Karpas-422 (cell line): ENCODE results near the gene PACS1. TPM values are rescaled to one million over a fixed set of nuclear protein-coding genes. Genes with fewer than 3 reads are reported as not detected.
"Not testable (repeated sequence)": the region's sequence is repeated elsewhere in the genome, so short reads cannot be mapped to it uniquely, and the experiment has no call there.

Experiments
- DNase-seq: peaks from one replicate; pipeline ENCODE4 v3.0.0-alpha.2; 2015
- H2AFZ ChIP-seq: fragments of 200-600 bp; sonication (generic); 2 replicates; pipeline ENCODE4 v1.6.1; 2014; ENCODE audit warnings: antibody characterized with exemption, low read length, mixed read lengths
- H3K27ac ChIP-seq: fragments of 200-600 bp; sonication (generic); 2 replicates; pipeline ENCODE4 v1.5.1; 2014; ENCODE audit warnings: mild to moderate bottlenecking, low read length, moderate library complexity
- H3K27me3 ChIP-seq: fragments of 200-600 bp; sonication (generic); 2 replicates; pipeline ENCODE4 v1.6.1; 2014; ENCODE audit warnings: low read length, mixed read lengths
- H3K36me3 ChIP-seq: fragments of 200-600 bp; sonication (generic); 2 replicates; pipeline ENCODE4 v1.6.1; 2014; ENCODE audit warnings: low read length, mixed read lengths; ENCODE audit not compliant: insufficient read depth
- H3K4me1 ChIP-seq: fragments of 200-600 bp; sonication (generic); 2 replicates; pipeline ENCODE4 v1.6.1; 2014; ENCODE audit warnings: mild to moderate bottlenecking, low read length, mixed read lengths
- H3K4me2 ChIP-seq: fragments of 200-600 bp; sonication (generic); 2 replicates; pipeline ENCODE4 v1.6.1; 2014; ENCODE audit warnings: low read length, low read depth, mild to moderate bottlenecking; ENCODE audit not compliant: poor library complexity, severe bottlenecking
- H3K4me3 ChIP-seq: fragments of 200-600 bp; sonication (generic); 2 replicates; pipeline ENCODE4 v1.5.1; 2014; ENCODE audit warnings: mild to moderate bottlenecking, antibody characterized with exemption, low read length, mixed read lengths
- H3K79me2 ChIP-seq: fragments of 200-600 bp; sonication (generic); 2 replicates; pipeline ENCODE4 v1.6.1; 2014; ENCODE audit warnings: mild to moderate bottlenecking, low read length, mixed read lengths
- H3K9ac ChIP-seq: fragments of 200-600 bp; sonication (generic); 2 replicates; pipeline ENCODE4 v1.6.0; 2014; ENCODE audit warnings: low read length
- H3K9me2 ChIP-seq: fragments of 200-600 bp; sonication (generic), shearing (Covaris generic); replicated peaks from 2 replicates; pipeline ENCODE4 v1.6.0; 2014; ENCODE audit warnings: mild to moderate bottlenecking, low read length, moderate library complexity; ENCODE audit not compliant: insufficient read depth
- H3K9me3 ChIP-seq: fragments of 300-700, 200-600 bp; sonication (generic); 2 replicates; pipeline ENCODE4 v1.6.1; 2014; ENCODE audit warnings: low read length, mixed read lengths
- H4K20me1 ChIP-seq: fragments of 200-600 bp; sonication (generic); 2 replicates; pipeline ENCODE4 v1.6.1; 2014; ENCODE audit warnings: mild to moderate bottlenecking, antibody characterized with exemption, low read length, low read depth; ENCODE audit not compliant: insufficient read depth
- total RNA-seq: library from RNA; depleted of rRNA; stranded (reverse); fragments of >200 nt; shearing (Covaris generic); gene quantifications from 2 replicates; pipeline ENCODE4 v1.2.3, GENCODE V29; 2014; ENCODE audit warnings: low replicate concordance

The PACS1 gene
- total RNA-seq, 1 experiment from 2014 or later, result 60.5 TPM

DNA sequence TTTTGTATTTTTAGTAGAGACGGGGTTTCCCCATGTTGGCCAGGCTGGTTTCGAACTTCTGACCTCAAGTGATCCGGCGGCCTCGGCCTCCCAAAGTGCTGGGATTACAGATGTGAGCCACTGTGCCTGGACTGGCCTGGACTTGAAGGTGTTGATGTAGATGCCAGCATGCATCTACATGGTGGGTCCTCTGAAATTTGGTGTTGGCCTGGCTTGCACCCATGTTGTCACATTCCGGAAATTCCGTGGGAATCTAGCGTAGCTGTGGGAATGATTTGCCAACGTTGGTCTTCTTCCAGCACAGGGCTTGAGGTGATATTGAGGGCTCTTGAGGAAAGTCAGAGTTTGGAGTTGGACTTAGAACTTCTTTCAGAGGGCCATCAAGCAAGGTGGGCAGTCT lies 6.5 kb downstream of the PACS1 start:
- no peaks in the 10 kb centered on the region for H3K27me3 ChIP-seq
- no peaks in the 10 kb centered on the region for H3K9me2 ChIP-seq
- no peaks in the 10 kb centered on the region for H3K9me3 ChIP-seq
- no peak overlapping the region for H3K9ac ChIP-seq
- no peak overlapping the region for H3K4me3 ChIP-seq
- peaks cover 71% of the 10 kb centered on the region for H3K4me1 ChIP-seq
- no peak overlapping the region for H2AFZ ChIP-seq
- peaks cover 8% of the 10 kb centered on the region; the same call in 1 of the 2 replicates for H4K20me1 ChIP-seq
- DNase-seq, result no peak
- H3K4me2 ChIP-seq, result no peak overlapping the region
- no peak overlapping the region for H3K27ac ChIP-seq
- H3K36me3 ChIP-seq, result peaks cover 25% of the 10 kb centered on the region
- H3K79me2 ChIP-seq, result peaks cover 98% of the 10 kb centered on the region

DNA sequence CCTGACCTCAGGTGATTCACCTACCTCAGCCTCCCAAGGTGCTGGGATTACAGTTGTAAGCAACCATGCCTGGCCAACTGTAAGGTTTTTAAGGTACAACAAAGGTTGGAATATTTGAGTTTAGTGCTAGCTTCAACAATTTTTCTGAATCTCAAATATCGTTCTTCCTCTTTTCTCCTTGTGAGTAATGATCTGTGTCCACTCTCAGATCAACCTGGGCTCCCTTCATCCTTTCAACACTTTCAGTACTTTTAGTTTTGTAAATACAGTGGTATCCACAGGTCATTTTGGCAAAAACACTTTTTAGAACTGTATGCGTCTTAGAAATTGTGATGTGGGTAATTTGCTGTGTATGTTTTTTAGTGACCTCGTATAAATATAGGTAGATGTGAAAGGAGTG lies 7.9 kb downstream of the PACS1 start:
- no peaks in the 10 kb centered on the region for H3K9me2 ChIP-seq
- no peak overlapping the region for H2AFZ ChIP-seq
- peaks cover 98% of the 10 kb centered on the region for H3K79me2 ChIP-seq
- H3K4me1 ChIP-seq, result peaks cover 71% of the 10 kb centered on the region
- peaks cover 11% of the 10 kb centered on the region; the same call in 1 of the 2 replicates for H4K20me1 ChIP-seq
- no peak for DNase-seq
- no peak overlapping the region for H3K4me3 ChIP-seq
- H3K27ac ChIP-seq, result peak overlapping the region; percentile 28; the same call in 1 of the 2 replicates
- H3K4me2 ChIP-seq, result no peak overlapping the region
- H3K27me3 ChIP-seq, result no peaks in the 10 kb centered on the region
- no peaks in the 10 kb centered on the region for H3K9me3 ChIP-seq
- H3K9ac ChIP-seq, result no peak overlapping the region
- peaks cover 26% of the 10 kb centered on the region for H3K36me3 ChIP-seq

DNA sequence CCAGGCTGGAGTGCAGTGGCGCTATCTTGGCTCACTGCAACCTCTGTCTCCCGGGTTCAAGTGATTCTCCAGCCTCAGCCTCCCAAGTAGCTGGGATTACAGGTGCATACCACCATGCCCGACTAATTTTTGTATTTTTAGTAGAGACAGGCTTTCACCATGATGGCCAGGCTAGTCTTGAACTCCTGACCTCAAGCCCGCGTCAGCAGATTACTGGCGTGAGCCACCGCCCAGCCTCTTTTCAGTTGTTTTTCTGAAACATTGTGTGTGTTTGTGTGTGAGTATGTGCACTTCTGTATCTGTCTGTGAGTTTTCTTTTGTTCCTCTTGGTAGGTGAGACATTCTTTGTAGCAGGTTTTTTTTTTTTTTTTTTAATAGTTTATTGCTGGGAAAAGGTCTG lies 8.9 kb downstream of the PACS1 start:
- H3K4me3 ChIP-seq, H3K9me2 ChIP-seq, H3K27me3 ChIP-seq, H2AFZ ChIP-seq, H3K9ac ChIP-seq, H3K9me3 ChIP-seq, H3K27ac ChIP-seq, DNase-seq, H3K4me2 ChIP-seq: not testable (repeated sequence)
- peaks cover 11% of the 10 kb centered on the region; the same call in 1 of the 2 replicates for H4K20me1 ChIP-seq
- H3K4me1 ChIP-seq, result peaks cover 75% of the 10 kb centered on the region
- H3K79me2 ChIP-seq, result peaks cover 98% of the 10 kb centered on the region
- H3K36me3 ChIP-seq, result peaks cover 18% of the 10 kb centered on the region

DNA sequence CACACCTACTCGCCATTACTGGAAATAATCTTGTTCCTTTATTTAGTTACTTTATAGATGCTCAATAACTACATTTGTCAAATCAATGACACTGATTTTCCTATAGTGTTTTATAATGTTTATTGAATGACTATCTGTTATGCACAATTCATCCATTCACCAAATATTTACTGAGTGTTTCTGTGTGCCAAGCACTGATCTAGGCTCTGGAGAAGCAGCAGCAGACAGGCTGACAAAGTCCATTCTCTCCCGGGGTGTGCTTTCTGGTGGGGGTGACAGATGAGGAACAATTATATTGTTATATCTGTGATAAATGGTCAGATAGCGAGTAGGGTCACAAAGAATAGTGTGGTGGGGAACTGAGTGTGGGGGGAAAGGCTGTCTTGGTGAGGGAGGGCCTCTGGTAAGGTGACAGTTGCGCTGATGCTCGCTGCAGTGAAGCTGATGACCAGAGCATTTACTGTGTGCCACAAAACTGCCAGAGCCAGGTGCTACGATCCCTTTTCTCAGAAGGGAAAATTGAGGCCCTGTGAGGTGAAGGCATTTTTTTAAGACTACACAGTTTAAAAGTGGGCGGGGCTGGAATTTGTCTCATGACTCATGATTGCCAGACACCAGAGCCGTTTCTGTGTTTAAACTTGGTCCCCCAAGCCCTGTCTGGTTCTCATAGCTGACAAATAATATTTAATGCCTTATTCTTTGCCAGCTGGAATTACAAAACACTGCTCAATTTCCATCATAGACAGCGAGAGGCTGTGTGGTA lies 10.2 kb downstream of the PACS1 start:
- Histone ChIP-seq H3K27me3 (no peaks in the 10 kb centered on the region), H4K20me1 (peaks cover 11% of the 10 kb centered on the region; the same call in 1 of the 2 replicates), H2AFZ (no peak overlapping the region), H3K36me3 (peaks cover 11% of the 10 kb centered on the region; the same call in 1 of the 2 replicates), H3K9ac (peak overlapping the region; percentile 47), H3K9me3 (no peaks in the 10 kb centered on the region), H3K79me2 (peaks cover 100% of the 10 kb centered on the region), H3K9me2 (no peaks in the 10 kb centered on the region), H3K27ac (peak overlapping the region; percentile 81), H3K4me3 (peak overlapping the region; percentile 39; the same call in 1 of the 2 replicates), H3K4me2 (peak overlapping the region; percentile 69), H3K4me1 (peaks cover 83% of the 10 kb centered on the region)
- peak; percentile 62 for DNase-seq

DNA sequence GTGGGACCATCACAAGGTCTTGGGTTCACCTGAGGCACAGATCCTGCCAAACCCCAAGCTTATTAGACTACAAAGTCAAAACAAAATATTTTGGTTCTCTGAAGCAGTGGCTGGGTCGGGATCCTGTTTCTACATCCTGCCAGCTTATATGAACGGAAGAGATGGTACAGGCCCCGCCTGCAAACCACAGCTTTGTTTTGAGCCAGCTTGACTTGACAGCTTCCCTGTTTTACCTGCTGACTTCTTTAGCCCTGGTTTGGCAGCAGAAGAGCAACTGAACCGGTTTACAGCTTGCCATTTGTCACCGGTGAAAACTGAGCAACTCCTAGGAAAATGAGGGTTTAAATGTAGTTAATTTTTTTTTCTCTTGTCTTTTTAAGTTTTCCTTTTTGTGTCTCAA lies 11.4 kb downstream of the PACS1 start:
- Histone ChIP-seq H3K4me3 (peak overlapping the region; percentile 39), H3K4me2 (peak overlapping the region; percentile 69), H3K27me3 (no peaks in the 10 kb centered on the region), H3K9me3 (no peaks in the 10 kb centered on the region), H4K20me1 (peaks cover 11% of the 10 kb centered on the region; the same call in 1 of the 2 replicates), H3K79me2 (peaks cover 100% of the 10 kb centered on the region), H2AFZ (no peak overlapping the region), H3K9me2 (no peaks in the 10 kb centered on the region), H3K4me1 (peaks cover 93% of the 10 kb centered on the region), H3K27ac (peak overlapping the region; percentile 81), H3K9ac (peak overlapping the region; percentile 50), H3K36me3 (peaks cover 11% of the 10 kb centered on the region; the same call in 1 of the 2 replicates)
- DNase-seq, result peak; percentile 91

DNA sequence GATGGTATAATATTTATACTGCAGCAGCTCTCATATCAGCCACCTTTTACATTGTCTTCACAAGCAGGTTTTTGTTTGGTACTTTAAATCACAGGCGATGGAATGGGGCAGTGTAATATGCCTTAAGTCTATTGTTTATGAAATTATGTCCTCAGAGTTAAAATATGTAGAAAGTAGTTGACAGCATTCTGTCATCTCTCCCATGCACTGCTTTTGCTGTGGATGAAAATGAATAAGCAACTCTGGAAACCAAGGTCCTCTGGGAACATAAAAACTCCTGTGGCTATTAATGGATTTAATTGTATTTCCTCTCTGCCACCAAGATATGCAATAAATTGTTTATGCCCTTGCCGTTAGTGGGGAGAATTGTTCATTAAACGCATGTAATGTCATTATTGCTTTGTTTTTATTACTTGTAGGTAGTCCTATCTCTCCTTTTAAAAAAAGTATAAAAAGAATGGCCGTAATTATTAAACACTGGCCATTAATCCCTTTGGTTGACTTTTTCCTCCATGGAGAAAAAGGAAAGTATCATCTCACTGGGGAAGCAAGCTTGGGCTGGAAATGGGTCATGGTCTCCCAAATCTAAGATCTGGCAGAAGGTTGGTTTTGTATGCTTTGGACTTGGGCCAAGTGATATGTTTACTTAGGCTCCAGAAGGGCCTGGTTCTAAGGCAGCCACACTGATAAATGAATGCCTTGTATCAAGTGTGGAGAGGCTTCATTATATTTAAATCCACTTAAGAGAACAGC lies 13.1 kb downstream of the PACS1 start:
- no peaks in the 10 kb centered on the region for H3K27me3 ChIP-seq
- no peaks in the 10 kb centered on the region for H3K9me3 ChIP-seq
- no peak for DNase-seq
- peaks cover 11% of the 10 kb centered on the region; the same call in 1 of the 2 replicates for H4K20me1 ChIP-seq
- H3K4me2 ChIP-seq, result peak overlapping the region; percentile 69
- H3K79me2 ChIP-seq, result peaks cover 100% of the 10 kb centered on the region
- no peak overlapping the region for H2AFZ ChIP-seq
- peaks cover 93% of the 10 kb centered on the region for H3K4me1 ChIP-seq
- no peak overlapping the region for H3K4me3 ChIP-seq
- H3K9me2 ChIP-seq, result no peaks in the 10 kb centered on the region
- peaks cover 8% of the 10 kb centered on the region; the same call in 1 of the 2 replicates for H3K36me3 ChIP-seq
- H3K27ac ChIP-seq, result peak overlapping the region; percentile 74
- peak overlapping the region; percentile 5; the same call in 1 of the 2 replicates for H3K9ac ChIP-seq

DNA sequence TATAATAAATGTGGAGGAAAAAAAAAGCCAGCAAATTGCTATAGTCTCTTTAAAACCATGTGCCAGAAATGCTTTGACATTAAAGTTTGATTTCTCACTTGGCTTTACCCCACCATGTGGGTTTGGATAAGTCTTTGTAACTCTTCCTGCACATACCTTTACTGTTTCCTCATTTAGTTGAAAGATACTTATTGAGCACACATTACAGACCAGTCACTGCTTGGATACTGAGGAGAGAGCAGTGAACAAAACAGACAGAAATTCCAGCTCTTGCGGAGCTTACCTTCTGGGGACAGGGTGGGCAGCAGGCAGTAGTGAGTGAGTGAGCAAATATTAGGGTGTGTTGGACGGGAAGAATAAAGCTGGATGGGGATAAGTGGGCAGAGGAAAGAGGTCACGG lies 13.7 kb downstream of the PACS1 start:
- no peaks in the 10 kb centered on the region for H3K27me3 ChIP-seq
- DNase-seq, result no peak
- H3K9me3 ChIP-seq, result no peaks in the 10 kb centered on the region
- H3K4me1 ChIP-seq, result peaks cover 95% of the 10 kb centered on the region
- H4K20me1 ChIP-seq, result peaks cover 11% of the 10 kb centered on the region; the same call in 1 of the 2 replicates
- H2AFZ ChIP-seq, result no peak overlapping the region
- peak overlapping the region; percentile 74 for H3K27ac ChIP-seq
- no peaks in the 10 kb centered on the region for H3K9me2 ChIP-seq
- peak overlapping the region; percentile 22 for H3K9ac ChIP-seq
- H3K36me3 ChIP-seq, result peaks cover 11% of the 10 kb centered on the region
- no peak overlapping the region for H3K4me3 ChIP-seq
- peaks cover 100% of the 10 kb centered on the region for H3K79me2 ChIP-seq
- H3K4me2 ChIP-seq, result peak overlapping the region; percentile 69
